ELF-1 (cell line): Measurements from ENCODE around the gene SLC1A2.

Experiments
- DNase-seq: peaks from one replicate; pipeline ENCODE4 v3.0.0-alpha.2; 2016; ENCODE audit warnings: low read depth, low spot score

SLC1A2 gene

DNA sequence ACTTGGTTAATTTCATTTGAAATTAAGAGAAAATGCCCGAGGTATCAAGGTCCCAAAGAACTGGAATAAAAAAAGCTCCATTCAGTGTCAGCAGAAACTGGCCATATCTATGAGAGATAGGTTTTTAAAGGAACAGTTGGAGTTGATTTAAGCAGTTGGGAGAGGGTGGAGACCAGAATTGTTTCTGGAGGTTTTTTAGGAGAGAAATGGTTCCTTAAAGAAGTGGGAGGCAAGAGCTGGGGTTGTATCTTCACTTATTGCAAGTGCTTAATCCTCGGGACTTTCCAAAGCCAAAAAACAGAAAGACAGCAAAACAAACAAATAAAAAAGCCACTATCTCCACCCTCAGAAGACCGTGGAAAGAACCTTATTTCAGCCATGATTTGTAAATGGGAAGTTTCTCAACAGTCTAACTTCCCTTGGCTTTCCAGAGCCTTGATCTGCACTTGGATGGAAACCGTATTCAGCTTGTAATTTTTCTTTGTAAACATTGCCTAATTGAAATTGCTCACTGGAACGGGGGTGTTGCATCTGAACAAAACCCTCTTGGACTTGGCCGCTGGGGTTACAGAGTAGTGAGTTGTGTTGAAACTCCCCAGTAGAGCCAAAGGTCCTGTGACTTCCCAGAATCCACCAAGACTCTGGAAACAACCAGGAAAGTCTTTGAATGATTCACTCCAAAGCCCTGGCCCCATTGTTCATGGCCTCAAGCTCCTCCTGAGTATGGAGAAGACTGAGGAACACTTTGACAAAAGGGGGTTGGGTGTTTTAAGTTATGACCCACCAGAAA, 115.6 kb downstream of the SLC1A2 start:
- DNase-seq = no peak

DNA sequence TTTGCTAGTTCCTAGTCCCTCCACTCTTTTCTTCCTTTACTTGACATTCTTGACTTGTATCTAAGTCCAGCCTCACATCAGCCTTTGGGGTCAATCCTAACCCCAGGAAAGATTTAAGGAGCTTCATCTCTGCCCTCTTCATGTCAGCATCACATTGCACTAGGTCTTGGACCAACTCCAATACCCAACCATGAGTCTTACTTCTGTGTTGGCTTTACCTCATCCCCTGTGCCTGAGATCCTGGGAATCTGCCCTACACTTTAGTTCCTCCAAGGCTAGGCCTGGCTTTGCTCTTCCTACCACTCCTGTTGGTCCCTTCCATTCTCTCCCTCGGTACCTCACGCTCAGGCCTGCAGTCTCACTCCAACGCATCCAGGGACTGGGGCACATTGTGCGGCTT, 117.0 kb downstream of the SLC1A2 start:
- DNase-seq = no peak

GRCh38 chr11:35298369-35298768, 121.0 kb downstream of the SLC1A2 start:
- no peak for DNase-seq

- DNase-seq = peak; percentile 26
These were observed 123.6 kb downstream of the SLC1A2 start for GRCh38 chr11:35295751-35296150.

GRCh38 chr11:35293699-35294098, 125.7 kb downstream of the SLC1A2 start:
- no peak for DNase-seq

- DNase-seq = no peak
These were observed 126.3 kb downstream of the SLC1A2 start for GRCh38 chr11:35293035-35293434.

GRCh38 chr11:35292279-35292678, 127.1 kb downstream of the SLC1A2 start:
- no peak for DNase-seq

DNA sequence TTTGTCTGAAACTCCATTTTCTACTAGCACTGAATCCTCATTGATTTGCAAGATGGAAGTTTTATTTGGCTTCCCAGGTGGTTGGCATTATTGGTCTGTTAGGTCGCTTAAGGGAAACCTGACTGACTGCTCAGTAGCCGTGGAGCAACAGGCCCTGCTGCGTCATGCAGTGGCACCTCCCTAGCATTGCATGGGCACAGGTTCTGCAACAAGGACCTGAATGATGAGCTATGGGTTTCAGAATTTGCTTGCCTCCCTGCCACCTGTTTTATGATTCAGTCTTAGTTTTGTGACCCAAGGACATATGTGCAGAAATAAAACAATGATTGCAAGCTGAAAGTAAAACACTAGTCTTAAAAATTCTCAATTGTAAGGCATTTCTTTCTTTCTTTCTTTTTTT, 128.5 kb downstream of the SLC1A2 start:
- no peak for DNase-seq

DNA sequence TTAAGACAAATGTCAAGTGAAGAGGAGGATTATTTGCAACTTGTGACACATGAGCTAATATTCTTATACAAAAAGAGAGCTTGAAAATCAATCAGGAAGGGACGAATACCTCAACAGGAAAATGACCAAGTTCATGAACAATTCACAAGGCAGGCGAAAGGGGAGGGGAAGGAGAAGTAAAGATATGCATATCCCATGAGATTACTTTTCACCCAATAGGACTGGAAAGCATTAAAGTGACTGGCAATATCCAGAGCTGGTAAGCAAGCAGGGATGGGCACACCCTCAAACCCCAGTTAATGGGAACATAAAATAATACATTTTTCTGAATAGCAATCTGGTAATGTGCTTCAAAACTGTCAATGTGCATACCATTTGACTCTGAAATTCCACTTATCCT, 129.5 kb downstream of the SLC1A2 start:
- no peak for DNase-seq

DNA sequence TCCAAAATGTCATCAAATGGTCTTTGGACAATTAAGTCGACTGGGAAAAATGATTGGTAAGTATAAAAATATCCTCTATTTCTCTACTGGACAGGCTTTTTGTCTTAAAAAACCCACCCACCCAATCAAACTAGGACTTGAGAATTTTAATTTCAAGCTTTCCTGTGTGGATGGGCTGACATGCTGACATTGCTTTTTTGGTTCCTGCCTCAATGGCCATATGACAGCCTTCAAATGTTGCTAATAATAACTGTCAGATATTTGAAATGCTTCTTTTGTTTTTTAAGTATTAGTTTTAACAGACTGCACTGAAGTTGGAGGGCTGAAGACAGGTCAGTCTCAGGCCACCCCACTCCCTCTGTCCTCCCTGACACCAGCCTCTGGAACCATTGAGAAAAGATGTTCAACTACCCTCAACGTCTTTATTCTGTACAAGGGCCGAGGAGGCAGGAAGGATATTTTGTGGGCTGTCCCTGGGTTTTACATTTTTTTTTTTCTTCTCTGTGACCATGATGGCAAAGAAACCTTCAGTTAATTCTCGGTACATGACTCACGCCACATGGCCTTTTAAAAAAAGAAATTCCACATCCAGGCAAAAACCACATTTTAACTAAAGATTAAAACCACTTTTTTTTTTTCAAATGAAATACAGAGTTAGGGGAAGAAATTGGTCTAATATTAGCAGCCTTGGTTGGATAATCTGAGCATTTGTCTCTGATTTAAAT, 130.4 kb downstream of the SLC1A2 start:
- DNase-seq = no peak

- no peak for DNase-seq
These were observed 131.0 kb downstream of the SLC1A2 start for GRCh38 chr11:35288309-35288708.

DNA sequence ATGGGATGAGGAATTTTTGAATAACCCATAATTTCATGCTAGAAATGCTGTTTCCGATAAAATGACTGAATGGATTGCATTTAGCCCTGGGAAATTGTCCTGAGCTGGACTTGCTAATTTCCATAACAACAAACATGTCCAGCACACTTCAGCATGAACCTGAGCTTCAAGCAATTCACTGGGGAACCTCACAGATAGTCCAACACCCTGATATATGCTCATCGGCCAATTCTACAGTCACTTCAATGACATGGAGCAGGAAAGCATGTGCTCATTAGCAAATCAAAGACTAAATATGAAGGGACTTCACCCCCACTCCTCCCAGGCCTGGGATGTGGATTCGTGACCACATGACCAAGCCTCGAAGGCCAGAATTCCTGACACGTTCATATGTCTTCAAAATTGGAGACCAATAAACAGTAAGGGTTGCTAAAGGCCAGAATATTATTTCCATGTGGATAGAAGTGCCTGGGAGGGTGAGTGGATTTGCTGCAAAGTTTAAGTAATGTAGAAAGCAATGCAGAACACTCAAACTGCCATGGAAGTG, 131.9 kb downstream of the SLC1A2 start:
- no peak for DNase-seq

DNA sequence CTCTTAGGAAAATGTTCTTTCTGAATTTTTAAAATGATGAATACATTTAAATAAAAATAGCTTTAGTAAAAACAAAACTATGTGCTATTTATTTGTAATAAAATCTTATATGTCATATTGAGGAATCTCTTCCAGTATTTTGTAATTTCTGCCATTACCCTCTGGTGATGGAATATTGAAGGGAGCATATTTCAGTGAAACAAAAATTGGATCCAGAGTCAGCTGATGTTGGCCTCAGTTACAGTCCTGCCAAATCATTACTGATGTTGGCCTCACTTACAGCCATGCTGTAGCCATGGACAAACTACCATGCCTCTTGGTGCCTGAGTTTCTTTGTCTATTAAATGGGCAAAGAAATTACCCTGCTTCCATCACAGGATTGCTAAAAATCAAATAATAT, 133.2 kb downstream of the SLC1A2 start:
- no peak for DNase-seq

DNA sequence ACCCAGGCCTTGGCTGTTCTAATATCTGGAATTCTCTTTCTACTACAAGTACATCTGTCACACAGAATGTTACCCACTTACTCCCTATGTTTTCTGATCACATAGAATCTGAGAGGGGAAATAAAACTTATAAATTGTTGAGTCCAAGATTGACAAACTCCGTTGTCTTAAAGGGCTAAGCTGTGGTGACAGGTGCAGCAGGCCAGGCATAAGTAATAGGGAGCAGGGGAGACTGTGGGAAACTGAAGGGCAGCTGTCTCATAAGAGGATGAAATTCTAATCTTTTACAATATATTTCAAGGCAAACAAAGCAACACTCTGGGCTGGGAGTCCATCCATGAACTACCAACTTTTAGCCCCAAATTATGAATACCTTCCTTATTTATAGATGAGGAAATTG, 133.9 kb downstream of the SLC1A2 start:
- no peak for DNase-seq

DNA sequence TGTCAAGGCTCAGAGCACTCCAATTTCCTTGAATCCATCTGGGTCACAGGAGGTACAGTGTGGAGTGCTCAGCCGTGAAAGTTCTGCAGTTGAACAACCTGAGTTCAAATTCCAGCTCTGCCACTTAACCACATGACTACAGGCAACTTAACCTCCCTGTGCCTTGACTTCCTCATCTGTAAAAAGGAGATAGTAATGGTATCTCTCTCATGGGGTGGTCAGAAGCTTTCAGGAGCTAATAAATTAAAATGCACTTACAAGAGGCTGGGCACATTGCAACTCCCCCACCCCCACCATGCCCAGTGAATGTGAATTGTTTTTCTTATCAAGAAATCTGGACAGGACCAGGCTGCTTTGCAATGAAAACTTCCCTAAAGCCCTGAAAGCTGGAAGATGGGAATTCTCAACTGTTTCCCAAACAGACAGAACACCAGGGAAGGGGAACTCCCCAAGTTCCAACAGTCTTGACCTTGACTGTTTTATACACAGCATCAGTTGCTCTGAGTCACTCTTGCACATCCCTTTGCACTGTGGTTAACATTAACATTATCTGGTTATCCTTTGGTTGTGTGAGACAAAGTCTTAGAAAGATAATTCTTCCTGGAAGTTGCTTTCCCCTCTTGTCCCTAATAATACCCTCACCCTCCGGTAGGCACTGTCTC, 137.0 kb downstream of the SLC1A2 start:
- DNase-seq = no peak

- no peak for DNase-seq
These were observed 138.1 kb downstream of the SLC1A2 start for GRCh38 chr11:35281169-35281688.

DNA sequence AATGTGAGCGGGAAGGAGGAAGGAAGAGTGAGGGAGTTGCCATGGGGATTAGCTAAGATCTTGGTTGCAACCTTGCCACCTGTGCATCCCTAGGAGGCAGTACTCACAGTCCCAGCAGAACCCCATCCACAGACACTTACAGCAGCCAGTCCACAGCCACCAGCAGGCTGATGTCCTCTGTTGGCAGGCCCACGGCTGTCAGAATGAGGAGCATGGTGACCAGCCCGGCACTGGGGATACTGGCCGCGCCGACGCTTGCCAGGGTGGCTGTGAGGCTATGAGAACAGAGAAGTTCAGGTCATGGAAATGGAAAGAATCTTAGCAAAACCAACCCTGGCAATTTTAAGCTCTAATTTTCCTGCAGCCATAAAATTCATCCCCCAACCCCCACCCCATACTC, 138.6 kb downstream of the SLC1A2 start:
- no peak for DNase-seq

DNA sequence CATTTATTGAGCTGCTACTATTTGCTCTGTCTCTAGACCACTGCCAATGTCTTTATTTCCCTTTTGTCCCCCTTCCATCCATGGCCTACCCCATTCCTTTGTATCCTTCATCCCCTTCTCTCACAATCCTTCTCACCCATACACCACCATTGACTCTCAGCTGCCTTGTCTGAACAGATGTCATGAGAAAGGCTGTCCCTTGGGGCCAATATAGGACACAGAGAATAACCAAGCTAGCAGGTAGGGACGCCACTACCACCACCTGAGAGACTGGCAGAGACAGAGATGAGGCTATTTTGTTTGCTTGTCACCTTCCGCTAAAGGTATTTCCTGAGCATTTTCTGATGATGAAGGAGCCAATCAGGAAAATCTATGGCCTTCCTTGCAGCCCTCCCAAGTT, 141.5 kb downstream of the SLC1A2 start:
- DNase-seq = no peak

GRCh38 chr11:35276396-35277145, 142.8 kb downstream of the SLC1A2 start:
- no peak for DNase-seq

DNA sequence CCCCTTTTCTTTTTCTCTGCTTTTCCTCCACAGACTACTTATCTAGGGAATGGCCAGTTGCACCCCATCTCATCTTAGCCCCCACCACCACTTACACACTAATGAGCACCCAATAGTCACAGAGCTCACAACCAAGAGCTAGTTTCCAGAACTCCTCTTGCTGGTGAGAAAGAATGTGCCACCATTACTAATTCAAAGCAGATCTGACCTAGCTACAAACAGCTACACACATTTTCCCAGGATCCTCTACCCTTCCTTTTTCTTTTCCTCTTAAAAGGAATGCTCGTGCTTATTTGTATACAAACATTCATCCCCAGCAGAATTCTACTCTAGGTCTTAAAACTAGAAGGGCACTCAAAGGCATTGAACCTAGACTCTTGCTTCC, 143.6 kb downstream of the SLC1A2 start:
- no peak for DNase-seq
